HL-60 (cell line): Measurements from ENCODE around the gene EIF2AK3.

ENCODE experiments used
- GABPA ChIP-seq: IDR thresholded peaks from 2 replicates; pipeline ENCODE4 v1.6.1; 2012; ENCODE audit warnings: low read depth
- POLR2AphosphoS5 ChIP-seq: IDR thresholded peaks from 2 replicates; pipeline ENCODE4 v1.6.1; 2012; ENCODE audit warnings: low read depth
- SPI1 ChIP-seq: IDR thresholded peaks from 2 replicates; pipeline ENCODE4 v1.6.1; 2012; ENCODE audit warnings: low read depth, mild to moderate bottlenecking, borderline replicate concordance
- TF ChIP-seq, protein P1 (sequence below): IDR thresholded peaks from one replicate; pipeline ENCODE4 v1.5.1; 2011; ENCODE audit warnings: low read length, control low read depth, inconsistent platforms; ENCODE audit not compliant: insufficient read depth
- TF ChIP-seq, protein P2 (sequence below): IDR thresholded peaks from 2 replicates; pipeline ENCODE4 v1.6.1; 2012; ENCODE audit warnings: low read depth; ENCODE audit not compliant: insufficient replicate concordance

GRCh38 chr2:88658326-88658725 is 31.1 kb upstream of the EIF2AK3 start:
- TF ChIP-seq, protein P1, sequence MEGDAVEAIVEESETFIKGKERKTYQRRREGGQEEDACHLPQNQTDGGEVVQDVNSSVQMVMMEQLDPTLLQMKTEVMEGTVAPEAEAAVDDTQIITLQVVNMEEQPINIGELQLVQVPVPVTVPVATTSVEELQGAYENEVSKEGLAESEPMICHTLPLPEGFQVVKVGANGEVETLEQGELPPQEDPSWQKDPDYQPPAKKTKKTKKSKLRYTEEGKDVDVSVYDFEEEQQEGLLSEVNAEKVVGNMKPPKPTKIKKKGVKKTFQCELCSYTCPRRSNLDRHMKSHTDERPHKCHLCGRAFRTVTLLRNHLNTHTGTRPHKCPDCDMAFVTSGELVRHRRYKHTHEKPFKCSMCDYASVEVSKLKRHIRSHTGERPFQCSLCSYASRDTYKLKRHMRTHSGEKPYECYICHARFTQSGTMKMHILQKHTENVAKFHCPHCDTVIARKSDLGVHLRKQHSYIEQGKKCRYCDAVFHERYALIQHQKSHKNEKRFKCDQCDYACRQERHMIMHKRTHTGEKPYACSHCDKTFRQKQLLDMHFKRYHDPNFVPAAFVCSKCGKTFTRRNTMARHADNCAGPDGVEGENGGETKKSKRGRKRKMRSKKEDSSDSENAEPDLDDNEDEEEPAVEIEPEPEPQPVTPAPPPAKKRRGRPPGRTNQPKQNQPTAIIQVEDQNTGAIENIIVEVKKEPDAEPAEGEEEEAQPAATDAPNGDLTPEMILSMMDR, result no peak
- TF ChIP-seq SPI1, result no peak
- TF ChIP-seq GABPA, result no peak
- no peak for TF ChIP-seq POLR2AphosphoS5
- TF ChIP-seq, protein P2, sequence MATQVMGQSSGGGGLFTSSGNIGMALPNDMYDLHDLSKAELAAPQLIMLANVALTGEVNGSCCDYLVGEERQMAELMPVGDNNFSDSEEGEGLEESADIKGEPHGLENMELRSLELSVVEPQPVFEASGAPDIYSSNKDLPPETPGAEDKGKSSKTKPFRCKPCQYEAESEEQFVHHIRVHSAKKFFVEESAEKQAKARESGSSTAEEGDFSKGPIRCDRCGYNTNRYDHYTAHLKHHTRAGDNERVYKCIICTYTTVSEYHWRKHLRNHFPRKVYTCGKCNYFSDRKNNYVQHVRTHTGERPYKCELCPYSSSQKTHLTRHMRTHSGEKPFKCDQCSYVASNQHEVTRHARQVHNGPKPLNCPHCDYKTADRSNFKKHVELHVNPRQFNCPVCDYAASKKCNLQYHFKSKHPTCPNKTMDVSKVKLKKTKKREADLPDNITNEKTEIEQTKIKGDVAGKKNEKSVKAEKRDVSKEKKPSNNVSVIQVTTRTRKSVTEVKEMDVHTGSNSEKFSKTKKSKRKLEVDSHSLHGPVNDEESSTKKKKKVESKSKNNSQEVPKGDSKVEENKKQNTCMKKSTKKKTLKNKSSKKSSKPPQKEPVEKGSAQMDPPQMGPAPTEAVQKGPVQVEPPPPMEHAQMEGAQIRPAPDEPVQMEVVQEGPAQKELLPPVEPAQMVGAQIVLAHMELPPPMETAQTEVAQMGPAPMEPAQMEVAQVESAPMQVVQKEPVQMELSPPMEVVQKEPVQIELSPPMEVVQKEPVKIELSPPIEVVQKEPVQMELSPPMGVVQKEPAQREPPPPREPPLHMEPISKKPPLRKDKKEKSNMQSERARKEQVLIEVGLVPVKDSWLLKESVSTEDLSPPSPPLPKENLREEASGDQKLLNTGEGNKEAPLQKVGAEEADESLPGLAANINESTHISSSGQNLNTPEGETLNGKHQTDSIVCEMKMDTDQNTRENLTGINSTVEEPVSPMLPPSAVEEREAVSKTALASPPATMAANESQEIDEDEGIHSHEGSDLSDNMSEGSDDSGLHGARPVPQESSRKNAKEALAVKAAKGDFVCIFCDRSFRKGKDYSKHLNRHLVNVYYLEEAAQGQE, result no peak
